IPS DF 4.7 (cell line): ENCODE measurements around the gene CDAN1.
A peak's percentile ranks its signal among the peaks of the same experiment; 100 is the strongest.
"Not testable (repeated sequence)": the region's sequence is repeated elsewhere in the genome, so short reads cannot be mapped to it uniquely, and the experiment has no call there.

Experiments used
- DNase-seq: peaks from one replicate; pipeline ENCODE4 v3.0.0-alpha.2; 2013; ENCODE audit warnings: low spot score; ENCODE audit errors: extremely low read depth

Gene CDAN1

GRCh38 chr15:42711746-42712145 is 25.2 kb downstream of the CDAN1 start:
- DNase-seq, result no peak

- no peak for DNase-seq
Observed at GRCh38 chr15:42710662-42711061, 26.3 kb downstream of the CDAN1 start.

GRCh38 chr15:42707873-42708544 is 28.9 kb downstream of the CDAN1 start:
- DNase-seq, result no peak

GRCh38 chr15:42707068-42707467 is 29.9 kb downstream of the CDAN1 start:
- DNase-seq, result no peak

- DNase-seq, result no peak
Observed at GRCh38 chr15:42705336-42705735, 31.6 kb downstream of the CDAN1 start.

- DNase-seq, result peak; percentile 51
Observed at GRCh38 chr15:42704492-42704926, 32.4 kb downstream of the CDAN1 start.

- no peak for DNase-seq
Observed at GRCh38 chr15:42696626-42697025, 40.3 kb downstream of the CDAN1 start.

- DNase-seq, result no peak
Observed at GRCh38 chr15:42695527-42696071, 41.3 kb downstream of the CDAN1 start.

GRCh38 chr15:42694398-42694797 is 42.5 kb downstream of the CDAN1 start:
- no peak for DNase-seq

GRCh38 chr15:42693942-42694341 is 43.0 kb downstream of the CDAN1 start:
- no peak for DNase-seq

GRCh38 chr15:42693496-42693895 is 43.4 kb downstream of the CDAN1 start:
- no peak for DNase-seq

- DNase-seq, result no peak
Observed at GRCh38 chr15:42692997-42693396, 43.9 kb downstream of the CDAN1 start.

GRCh38 chr15:42692536-42692935 is 44.4 kb downstream of the CDAN1 start:
- no peak for DNase-seq

- DNase-seq, result no peak
Observed at GRCh38 chr15:42691770-42692169, 45.2 kb downstream of the CDAN1 start.

GRCh38 chr15:42691308-42691707 is 45.6 kb downstream of the CDAN1 start:
- no peak for DNase-seq

- DNase-seq, result no peak
Observed at GRCh38 chr15:42688301-42688700, 48.6 kb downstream of the CDAN1 start.

GRCh38 chr15:42687740-42688139 is 49.2 kb downstream of the CDAN1 start:
- no peak for DNase-seq

GRCh38 chr15:42686281-42686680 is 50.6 kb downstream of the CDAN1 start:
- no peak for DNase-seq

- DNase-seq, result no peak
Observed at GRCh38 chr15:42681119-42681518, 55.8 kb downstream of the CDAN1 start.

- DNase-seq, result not testable (repeated sequence)
Observed at GRCh38 chr15:42680142-42680482, 56.8 kb downstream of the CDAN1 start.

- DNase-seq, result no peak
Observed at GRCh38 chr15:42679285-42680141, 57.4 kb downstream of the CDAN1 start.

- DNase-seq, result no peak
Observed at GRCh38 chr15:42675021-42675420, 61.9 kb downstream of the CDAN1 start.

GRCh38 chr15:42674472-42674871 is 62.5 kb downstream of the CDAN1 start:
- DNase-seq, result no peak
